HG03280 (cell line): ENCODE data around the gene CXXC5.

Experiments
- ATAC-seq: cut with Tn5 transposase; IDR thresholded peaks from one replicate; pipeline ENCODE4 v1.9.1; 2021; ENCODE audit warnings: mild to moderate bottlenecking, moderate library complexity; ENCODE audit not compliant: unreplicated experiment

CXXC5 gene

DNA sequence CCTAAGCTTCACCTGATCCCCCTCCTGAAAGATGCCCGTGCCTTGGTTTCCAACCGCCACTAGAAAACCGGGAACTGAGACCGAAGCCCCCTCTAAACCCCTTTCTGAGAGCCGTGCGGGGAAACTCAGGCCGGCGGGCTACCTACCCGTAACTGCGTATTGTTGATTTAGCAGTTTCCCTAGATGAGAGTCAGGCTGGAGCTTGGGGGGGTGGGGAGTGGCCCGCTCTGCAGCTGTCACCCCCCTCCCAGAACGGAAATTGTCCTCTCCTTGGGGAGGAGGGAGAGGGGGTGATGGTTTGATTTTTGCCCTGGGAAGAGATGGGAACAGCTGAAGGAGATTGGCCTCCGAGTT is 2.5 kb downstream of the CXXC5 start:
- no peak for ATAC-seq

DNA sequence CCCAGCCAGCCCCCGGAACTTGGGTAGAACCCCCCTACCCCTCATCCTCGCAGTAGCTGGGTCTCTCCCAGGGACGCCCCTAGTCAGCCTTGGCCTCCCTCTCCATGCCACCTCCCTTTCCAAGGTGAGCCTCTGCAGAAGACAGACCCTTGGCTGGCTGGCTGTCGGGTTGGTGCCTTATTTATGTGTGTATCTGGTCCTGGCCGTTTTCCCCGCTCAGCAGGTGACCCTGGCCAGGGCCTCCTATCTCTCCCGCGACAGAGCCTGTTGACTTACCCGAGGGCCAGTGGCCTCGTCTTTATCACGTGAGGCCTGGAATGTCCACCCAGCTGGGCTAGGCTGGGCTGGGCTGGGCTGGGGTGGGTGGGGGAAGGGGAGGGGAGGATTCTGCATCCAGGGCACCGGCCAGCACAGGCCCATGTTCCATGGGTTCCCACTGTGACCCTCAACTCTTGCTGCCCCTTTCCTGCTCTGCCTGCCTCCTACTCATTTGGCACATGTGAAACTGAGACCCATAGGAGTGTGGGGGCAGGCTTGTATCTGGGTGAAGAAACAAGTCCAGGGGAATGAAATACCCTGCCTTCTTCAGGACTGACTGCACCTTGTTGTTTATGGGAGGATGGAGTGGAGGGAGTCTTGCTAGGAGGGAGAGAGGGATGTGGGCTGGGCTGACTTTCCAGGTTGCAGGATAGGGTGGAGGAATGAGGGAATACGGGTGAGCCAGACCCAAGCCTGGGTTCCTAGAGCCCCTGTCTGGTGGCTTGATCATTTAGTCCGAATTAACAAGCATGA is 3.1 kb downstream of the CXXC5 start:
- ATAC-seq: peak; percentile 1

DNA sequence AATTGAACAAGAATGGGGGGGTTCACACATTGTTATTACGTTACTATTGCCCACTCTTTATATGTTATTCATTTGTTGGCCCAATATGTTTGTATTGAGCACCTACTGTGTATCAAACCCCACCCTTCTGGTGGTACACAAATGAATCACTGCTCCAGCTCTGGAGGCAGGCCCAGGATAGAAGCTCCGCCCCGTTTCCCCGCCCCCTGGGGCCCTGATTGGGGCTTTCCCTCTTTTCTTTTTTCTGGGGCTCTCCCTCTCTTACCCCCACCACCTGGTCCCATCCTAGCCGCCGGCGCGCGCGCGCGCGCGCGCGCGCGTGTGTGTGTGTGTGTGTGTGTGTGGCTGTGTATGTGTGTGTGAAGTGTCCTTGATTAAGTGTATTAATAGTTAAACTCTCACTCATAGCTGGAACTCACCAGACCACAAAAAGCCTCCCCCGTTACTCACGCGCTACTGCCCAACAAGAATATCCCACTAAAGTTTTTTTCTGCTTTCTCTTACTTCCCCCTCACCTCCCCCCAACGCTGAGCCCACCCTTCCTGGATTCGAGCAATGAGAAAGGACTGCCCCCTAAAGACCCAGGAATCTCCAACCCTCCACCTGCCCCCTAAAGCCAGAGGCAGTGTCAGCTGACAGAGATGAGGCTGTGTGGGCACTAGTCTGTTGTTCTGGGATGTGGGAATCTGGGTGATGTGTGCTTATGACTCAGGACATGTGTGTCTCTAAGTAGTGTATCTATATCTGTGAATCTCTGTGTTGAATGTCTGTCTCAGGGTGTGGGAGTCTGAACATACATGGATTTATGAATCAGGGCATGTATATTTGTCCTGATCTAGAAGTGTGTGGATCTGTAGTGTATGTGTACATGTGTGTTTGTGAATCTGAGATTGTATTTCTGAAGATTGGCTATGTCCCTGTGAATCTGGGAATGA is 4.0 kb downstream of the CXXC5 start:
- peak; percentile 47 for ATAC-seq

DNA sequence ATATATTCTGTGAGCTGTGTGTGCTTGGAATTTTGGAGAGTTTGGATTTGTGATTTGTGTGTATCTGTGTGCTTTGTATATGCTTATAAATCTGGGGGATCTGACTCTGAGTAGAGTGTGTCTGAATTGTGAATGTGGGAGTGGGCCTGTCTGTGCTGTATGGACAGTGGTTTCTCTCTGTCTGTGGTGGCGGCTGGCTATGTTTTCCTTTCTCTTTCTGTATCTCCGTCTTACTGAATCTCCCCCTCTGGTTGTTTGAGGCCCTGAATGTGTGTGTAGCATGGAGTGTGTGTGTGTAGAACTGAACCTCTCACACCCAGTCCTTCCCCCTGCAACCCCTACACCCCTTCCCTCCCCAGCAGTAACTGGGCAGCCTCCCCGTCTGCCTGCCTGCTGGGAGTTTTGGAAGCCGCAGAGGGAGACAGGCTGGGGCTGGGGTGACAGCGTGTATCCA is 4.7 kb downstream of the CXXC5 start:
- ATAC-seq: peak; percentile 23

DNA sequence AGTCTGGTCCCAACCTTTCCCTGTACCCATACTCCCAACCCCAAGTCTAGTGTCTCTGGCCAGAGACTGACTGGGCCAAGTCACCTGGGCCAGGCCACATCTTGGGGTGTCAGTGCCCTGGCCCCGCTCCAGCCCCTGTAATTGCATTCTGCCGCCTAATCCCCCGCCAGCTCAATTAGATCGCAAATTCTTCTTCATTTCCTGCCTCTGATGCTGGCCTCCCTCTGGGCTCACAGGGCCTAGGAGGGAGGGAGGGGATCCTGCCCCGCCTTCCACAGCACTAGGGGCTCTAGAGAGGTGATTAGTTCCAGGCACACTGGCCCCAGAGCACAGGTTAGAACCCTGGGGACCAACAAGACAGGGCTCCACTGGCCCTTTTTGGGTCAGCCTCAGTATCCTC is 5.5 kb downstream of the CXXC5 start:
- ATAC-seq: no peak

DNA sequence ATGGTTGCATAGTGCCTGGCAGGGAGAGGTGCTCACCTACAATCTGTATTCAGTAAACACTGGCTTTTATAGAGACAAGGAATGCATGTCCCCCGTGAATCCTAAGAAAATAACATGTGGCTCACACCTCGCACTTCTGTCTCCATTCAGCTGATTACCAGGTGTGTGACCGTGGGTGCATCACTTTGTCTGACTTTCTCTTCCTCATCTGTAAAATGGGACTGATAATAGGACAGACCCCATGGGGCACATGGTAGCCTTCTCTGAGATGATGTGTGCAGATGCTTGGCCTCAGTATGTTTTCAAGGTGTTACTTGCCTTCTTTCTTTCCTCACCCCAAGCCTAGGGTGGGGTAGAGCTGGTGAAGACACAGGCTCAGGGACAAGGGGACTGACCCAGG is 6.3 kb downstream of the CXXC5 start:
- no peak for ATAC-seq

DNA sequence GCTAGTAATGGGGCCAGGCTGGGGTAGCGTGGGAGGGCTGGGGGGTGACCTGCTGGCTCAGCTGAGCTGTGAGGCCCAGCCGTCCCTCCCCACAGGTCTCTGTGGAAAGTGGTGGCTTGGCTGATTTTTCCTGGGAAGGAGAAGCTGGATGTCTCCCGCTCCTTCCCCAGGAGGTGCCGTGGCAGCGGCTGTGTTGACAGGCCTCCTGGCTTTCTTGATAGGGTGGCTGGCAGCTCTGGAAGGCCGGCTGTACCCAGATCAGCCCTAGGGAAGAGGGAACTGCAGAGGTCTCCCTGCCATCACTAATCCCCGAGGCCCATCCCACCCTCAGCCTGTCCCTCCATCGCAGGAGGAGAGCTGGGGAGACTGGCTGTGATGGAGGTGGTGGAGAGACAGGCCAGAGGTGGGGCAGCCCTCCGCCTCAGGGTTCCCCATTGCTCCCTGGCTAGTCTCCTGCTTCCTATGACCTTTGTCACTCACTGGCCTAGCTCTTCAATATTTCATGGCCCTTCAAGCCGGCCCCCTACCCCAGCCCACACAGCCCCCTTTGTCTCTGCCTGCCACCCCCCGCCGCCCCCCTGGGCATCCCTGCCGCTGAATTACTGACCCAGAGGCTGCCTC is 6.8 kb downstream of the CXXC5 start:
- ATAC-seq: no peak

DNA sequence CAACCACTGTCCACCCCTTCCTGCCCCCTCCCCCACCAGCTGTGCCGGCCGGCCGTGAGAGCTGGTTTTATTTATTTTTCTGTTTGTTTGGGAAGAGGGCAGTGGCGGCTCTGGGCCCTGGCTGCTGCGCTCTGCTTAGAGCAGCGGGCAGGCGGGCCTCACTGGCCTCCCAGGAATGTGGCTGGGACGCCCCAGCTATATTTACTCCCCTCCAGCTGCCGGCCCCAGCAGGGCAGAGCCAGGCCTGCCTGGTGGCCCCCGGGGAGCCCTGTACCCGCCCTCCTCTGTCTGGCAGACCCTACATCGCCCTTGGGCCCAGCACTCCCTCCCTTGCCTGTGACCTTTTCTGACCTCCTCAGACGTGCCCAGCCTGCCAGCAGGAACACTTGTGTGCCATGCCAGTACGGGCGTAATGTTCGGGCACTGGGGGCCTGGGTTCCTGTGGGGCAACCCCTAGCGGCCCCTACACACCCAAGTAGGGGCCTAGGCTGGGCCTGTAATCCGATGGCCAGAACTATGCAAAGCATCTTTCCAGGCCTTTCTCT is 7.7 kb downstream of the CXXC5 start:
- no peak for ATAC-seq

DNA sequence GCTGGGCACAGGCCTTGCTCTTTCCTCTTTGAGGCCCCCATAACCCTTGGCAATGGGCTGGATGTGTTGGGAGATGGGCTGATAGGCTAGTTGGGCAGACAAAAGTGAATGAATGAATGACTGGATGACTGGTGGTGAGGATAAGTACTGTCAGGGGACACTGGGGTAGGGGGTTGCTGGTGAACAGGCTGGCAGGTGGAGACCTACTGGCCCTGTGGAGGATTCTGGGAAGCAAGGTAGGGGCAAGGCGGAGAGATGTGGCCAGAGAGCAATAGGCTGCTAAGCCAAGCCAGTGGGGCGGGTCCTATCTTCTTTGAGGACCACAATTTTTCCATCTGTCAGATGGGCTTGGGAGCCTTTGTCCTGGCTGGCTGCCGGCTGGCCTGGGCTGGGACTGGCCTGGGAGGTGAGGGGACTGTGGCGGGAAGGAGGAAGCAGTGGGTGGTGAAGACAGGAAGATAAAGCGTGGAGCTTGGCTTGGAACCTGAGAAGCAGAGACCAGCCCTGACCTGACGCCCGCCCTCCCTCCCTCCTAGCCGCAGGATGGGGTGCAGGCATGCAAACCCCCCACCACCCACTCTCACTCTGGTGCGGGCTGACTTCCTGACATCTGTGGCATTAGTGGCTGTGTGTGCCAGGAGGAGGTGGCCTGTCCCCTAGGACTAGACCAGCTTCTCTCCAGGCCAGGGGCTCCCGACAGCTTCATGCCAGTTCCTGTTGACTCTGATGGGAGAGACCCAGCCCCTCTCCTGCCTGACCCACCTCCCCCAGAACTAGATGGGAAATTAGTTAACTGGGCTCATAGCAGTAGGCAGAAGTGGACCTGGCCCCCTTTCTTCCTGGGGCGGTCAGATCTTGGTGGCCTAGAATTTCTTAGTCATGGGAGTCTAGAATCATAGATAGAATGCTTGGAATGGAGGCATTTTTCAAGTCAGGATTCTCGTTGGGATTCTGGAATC is 9.5 kb downstream of the CXXC5 start:
- no peak for ATAC-seq

DNA sequence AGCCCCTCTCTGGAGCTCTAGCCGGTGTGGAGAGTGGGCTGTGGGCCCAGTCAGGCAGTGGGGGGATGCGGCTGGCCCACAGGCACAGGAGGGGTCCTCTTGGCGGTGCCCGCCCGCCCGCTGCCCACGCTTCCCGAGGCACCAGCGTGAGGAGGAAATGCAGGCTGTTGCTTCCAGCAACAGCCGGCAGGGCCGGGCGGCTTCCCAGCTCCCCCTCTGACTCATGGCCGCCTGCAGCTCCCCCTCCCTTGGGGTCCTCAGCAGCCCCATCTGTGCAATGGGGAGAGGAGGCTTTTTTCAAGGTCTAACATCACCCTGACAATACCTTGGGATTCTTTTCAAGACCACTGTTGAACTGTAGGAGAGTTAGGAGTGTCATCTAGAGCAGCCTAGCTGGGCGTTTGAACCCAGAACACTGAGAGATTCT is 10.4 kb downstream of the CXXC5 start:
- ATAC-seq: no peak

DNA sequence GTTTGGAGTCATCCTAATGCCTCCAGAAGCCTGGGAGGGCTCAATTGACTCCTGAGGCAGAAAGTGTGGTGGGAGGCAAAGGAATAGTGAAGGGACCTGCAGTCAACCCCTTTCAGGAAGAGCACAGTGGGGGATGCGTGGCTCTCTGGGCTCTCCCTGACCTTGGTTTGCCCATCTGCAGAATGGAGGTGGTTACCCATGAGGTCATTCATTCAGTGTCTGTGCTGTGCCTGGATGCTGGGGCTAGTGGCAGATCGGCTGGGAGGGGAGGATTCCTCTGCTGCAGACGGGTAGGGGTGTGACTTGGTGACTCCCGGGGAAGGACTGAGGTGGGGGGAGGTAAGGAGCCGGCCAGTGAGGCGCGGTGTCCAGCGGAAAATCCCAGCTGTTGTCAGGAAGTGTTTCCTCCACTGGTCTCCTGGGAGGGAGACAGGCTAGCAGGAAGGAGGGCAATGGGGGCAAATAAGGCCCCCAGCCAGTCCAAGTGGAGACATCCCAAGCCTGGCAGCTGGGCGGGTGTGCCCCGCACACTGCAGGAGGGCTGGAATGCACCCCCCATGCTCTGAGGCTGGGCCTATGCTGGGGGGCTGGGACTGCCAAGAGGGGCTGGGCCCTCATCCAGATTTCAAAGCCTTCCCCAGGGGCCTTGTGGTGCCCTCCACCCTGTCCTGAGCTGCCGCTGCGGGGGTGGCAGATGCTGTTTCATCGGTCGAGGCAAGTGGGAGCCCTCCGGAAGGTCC is 10.9 kb downstream of the CXXC5 start:
- ATAC-seq: no peak

DNA sequence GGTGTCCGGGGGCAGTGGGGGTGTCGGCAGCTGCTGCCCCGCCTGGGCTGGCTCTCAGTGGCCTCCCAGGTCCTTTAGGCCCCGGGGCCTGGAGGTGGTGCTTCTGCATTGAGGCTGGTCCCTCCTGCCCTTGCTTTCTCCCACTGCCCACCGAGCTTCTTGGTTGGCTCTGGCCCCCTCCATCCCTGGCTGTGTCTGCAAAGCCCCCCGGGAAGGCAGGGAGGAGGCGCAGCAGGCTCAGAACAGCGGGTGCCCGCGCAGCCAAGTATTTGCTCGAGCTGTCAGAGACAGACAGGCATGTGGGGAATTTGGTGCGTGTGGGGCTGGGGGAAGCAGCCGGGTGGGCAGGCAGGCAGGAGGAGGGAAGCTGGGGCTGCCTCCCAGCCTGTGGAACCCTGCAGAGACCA is 11.5 kb downstream of the CXXC5 start:
- no peak for ATAC-seq

DNA sequence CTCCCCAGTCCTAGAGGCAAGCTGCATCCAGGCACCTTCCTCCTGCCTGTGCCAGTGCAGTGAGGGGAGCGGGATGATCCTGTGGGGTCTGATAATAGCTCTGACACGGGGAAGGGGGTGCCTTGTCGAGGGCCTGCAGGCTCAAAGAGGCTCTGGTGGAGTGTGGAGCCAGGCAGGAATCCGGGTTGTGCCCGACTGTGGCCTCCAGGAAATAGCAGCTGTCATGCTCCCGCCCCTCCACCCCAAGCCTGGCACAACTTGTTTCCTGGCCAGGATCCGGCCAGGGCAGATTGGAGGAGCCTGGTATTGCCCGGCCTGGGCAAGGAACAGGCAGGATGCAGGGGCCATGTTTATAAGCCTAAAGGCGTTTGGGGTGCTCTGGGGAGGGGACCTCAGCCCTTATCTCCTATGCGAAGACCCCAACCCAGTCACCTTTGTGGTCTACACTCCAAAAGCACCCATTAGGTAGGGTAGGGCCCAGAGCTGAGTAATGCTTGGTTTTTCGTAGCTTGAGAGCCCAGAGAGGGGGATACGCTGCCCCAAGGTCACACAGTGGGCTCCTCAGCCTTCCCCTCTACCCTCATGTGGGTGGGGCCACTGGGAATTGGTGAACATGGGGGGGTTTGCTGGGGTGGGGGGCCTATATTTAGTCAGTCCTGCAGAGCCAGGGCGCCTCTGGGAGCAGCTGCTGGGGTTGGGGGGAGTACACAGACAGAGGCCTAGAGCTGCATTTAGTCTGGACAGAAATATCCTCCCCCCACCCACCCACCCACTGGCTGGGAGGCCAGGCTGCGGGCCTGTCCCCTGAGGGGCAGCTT is 12.2 kb downstream of the CXXC5 start:
- ATAC-seq: no peak

DNA sequence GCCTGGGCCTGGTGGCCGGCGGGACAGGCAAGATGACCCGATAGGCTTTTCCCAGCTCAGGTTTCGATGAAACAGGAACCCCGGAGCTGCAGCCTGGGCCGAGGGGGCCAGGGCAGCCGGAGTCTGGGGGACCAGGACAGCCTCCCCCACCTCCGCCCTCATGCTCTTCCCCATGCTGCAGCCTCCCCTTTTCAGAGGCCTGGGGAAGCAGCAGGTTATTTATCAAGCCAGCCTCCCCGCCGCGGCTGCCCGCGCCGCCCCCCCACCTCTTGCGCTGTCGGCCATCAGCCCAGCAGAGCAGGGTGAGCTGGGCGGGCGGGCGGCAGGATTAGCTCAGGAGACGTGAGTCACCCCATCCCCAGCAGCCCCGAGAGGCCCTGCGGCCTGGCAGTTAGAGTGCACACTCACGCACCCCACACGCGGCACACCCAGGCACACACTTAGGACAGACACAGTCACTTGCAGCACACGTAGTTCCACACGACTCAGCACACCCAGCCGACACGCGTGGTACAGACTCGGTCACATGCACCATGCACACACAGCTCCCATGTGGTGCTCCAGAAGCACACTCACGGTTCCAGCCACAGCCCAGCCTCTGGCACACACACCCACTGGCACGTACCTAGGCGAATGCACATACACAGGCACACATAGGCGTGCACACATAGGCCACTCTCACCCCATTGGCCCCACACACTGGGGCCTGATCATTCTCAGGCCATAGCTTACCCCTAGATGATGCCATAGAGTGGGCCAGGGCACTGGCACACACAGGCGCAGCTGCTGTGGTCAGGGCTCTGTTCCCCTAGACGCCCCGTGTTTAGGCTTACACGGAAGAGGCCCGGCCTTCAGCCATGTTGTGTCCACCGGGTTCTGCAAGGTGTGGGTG is 13.0 kb downstream of the CXXC5 start:
- no peak for ATAC-seq

DNA sequence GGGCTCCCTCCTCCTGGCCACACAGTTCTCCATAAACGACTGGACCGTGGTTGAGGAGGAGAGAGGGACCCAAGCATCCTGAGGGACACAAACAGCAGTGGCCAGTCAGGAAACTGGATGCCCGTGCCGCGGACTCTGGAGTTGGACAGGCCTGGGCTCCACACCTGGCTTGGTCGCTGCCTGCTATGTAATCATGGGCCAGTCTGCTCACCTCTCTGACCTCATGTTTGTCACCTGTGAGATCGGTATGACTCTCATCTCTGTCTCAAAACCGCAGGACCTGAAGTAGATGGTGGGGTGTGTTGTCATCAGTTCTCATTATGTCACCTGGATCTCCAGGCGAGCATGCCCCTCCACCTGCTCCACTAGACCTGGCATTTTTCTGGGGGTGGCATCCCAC is 14.5 kb downstream of the CXXC5 start:
- peak; percentile 18 for ATAC-seq

DNA sequence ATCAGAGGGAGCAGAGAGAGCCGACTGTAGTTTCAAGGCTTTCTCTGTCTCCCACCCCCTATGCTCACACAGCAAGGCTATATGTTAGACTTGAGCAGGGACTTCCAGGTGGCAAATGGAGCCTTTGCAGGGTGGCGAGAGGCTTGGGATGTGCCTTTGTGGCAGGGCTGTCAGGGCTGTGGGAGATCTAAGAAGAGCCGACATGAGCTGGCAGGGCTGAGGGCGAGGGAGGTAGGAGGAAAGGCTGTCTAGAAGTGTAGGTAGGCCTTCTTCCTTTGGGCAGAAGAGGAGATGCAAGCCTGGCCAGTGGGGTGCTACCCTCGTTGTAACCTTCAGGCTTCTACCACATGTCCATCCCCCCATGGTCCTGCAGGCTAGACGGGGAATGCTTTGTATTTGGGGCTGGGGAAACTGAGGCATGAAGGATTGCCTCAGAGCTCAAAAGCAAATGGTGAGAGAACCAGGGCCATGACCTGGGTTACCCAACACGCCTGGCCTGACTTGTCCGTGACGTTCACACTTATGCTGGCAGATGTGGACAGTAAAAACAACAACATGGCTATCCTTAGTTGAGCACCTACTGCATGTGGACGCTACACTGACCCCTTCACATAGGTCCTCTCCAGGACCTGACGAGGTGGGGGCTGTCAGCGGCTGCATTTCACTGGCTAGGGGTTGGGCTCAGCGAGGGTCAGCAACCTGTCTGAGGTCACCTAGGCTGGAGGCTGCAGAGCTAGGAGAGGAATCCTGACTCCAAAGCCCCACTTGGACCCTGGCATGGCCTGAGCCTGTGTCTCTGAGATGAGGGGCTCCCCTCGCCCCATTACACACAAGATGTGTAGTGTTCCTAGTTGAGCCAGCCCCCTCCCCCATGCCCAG is 15.3 kb downstream of the CXXC5 start:
- no peak for ATAC-seq
